Measurements from ENCODE around the gene LSM4.

The LSM4 gene

DNA sequence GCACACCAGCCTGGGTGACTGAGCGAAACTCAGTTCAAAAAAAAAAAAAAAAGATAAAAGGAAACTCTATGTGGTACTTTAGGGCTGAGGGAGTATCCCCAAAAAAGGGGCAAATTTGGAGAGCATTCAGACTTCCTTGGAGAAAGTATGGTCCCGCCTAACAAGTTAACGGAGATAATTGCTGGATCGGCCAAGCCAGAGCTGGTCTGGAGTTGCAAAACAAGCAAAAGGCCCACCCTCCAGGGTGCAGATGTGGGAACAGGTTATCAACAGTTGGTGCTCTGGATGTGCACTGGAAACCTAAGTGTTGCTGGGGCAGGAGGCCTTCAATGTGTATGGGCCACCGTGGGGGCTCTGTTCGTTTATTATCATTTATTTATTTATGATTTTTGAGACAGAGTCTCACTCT is 51.4 kb downstream of the LSM4 start:
- DNase-seq: no peak

DNA sequence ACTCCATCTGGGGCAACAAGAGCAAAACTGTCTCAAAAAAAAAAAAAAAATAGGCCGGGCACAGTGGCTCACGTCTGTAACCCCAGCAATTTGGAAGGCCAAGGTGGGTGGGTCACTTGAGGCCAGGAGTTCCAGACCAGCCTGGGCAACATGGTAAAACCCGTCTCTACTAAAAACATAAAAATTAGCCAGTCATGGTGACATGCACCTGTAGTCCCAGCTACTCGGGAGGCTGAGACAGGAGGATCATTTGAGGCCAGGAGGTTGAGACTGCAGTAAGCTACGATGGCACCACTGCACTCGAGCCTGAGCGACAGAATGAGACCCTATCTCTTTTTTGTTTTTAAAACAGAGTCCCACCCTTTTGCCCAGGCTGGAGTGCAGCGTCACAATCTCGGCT is 52.5 kb downstream of the LSM4 start:
- DNase-seq: no peak

DNA sequence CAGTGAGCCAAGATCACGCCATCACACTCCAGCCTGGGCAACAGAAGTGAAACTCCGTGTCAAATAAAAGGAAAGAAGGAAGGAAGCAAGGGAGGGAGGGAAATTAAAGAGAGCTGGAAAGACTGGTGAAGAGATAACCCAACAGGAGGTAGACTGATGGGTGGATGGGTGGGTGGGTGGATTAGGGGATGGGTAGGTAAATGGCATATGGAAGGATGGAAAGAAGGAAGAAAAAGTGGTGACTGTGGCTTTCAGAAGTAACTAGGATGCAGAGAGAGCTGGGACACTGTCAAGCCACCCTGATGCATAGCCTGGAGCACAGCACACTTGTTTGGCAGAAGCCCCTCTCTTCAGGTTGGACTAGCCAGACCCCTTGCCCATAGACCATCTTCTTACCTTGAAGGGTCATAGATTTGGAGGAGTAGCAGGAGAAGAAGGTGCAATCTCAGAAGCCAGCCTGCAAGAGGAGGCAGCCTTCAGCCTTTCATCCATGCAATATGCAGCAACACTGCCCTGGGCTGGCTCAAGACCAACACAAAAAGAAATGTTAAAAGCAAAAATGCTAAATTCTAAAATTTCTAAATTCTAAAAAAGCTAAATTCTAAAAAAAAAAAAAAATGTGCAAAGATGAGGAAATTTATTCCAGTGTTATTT is 53.7 kb downstream of the LSM4 start:
- no peak for DNase-seq

DNA sequence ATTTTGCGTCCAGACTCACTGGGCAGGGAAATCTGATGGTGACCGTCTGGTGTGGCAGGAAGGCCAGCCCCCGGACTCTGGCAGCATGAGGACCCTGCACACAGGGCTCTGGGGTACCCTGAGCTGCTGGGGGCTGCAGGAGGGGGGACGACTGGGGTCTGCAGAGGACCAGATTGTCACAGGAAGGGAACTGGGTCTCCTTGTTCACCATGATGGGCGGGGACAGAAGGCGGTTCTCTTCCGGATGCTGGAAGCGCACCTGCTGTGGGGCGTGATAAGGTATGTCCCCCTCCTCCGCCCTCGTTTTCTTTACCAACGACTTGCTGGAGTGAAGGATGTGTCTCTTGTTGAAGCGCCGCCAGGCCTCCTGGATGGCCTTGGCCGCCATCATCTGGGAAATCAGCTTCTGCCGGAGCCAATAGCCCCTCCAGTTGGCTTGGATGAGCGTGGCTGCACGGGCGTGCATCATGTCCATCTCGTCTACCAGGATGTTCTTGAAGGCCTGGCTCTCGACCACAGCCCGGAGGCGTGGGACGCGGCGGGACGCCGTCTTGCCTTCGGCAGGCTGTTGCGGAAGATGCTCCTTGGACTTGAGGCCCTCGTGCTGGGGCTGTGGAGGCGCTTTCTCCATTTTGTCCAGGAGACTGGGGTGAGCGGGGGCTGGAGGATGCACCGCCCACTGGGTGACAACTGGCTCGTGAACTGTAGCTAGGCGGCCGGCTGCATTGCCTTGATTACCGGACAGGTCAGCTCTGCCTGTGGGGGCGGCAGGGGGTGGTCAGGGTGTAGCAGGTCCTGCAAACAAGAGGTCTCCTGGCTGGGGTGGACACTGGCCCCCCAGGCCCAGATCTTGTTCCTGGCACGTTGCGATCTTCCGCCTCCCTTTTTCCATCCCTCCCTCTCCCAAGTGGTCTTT is 55.8 kb downstream of the LSM4 start:
- no peak for DNase-seq

DNA sequence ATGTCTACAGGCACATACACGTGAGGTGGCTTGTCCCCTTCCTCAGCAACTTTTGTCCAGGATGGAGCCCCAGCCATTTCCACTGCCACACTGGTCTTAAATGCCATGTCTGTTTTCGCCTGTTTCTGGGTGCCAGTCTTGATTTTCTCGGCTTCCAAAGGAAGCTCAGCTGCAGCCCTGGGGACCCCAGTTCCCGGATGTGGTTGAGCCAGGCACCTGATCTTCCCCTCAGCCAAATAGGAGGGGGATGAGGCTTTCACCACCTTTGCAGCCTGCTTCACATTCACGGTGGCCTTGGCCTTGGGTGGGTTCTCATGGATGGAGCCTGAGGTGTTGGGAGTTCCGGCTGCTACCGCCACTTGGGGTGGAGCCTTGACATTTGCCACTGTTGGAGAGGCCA is 57.3 kb downstream of the LSM4 start:
- DNase-seq: no peak

DNA sequence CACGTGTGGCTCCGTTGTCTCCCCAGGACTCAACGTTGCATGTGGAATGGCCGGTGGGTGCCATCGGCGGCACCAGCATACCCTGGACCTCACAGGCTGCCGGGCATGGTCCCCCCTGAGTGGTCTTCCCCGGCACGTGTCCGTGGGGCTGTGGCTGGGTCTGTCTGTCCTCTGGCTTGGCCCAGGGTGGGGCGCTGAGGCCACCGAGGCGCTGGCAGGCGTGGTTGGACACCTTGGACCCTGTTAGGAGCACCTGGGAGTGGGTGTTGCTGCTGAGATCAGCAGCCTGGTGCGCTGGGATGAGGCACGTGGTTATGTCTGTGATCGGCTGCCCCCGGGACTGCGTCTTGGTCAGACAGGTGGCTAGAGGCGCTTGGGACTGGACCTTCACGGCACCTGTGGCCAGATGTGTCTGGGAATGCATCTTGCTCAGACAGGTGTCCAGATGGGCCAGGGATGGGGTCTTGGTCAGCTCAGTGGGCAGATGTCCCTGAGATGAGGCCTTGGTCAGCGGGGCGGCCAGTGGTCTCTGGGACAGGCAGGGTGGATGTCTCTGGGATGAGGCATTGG is 57.8 kb downstream of the LSM4 start:
- no peak for DNase-seq

DNA sequence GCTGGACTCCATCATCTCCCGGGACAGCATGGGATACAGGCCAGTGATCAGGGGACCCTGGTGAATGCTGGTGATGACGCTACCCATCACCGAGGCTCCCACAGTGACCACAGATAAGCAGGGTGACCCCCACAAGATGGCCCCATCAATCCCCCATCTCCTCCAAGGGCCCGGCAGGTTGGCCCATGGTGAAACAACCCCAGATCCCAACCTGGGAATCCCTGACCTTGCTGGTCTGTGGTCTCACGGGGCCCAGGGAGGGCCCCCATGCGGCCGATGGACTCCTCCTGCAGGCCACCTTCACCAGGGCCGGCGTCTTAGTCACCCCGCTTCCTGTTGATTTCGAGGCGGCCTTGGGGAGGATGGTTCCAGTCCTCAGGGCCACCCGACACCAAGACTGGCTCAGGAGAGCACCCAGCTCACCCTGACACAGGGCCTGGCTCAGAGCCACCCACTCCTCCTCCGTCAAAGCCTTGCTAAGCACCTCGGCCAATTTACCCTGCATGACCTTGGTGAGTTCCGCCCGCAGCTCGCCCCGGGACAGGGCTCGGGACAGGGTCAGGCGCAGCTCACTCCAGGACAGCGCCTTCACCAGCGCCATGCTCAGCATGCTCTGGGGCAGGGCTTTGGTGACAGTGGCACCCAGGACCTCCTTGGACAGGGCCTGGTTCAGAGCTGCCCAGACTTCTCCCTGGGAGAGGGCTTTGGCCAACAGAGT is 58.6 kb downstream of the LSM4 start:
- DNase-seq: no peak

DNA sequence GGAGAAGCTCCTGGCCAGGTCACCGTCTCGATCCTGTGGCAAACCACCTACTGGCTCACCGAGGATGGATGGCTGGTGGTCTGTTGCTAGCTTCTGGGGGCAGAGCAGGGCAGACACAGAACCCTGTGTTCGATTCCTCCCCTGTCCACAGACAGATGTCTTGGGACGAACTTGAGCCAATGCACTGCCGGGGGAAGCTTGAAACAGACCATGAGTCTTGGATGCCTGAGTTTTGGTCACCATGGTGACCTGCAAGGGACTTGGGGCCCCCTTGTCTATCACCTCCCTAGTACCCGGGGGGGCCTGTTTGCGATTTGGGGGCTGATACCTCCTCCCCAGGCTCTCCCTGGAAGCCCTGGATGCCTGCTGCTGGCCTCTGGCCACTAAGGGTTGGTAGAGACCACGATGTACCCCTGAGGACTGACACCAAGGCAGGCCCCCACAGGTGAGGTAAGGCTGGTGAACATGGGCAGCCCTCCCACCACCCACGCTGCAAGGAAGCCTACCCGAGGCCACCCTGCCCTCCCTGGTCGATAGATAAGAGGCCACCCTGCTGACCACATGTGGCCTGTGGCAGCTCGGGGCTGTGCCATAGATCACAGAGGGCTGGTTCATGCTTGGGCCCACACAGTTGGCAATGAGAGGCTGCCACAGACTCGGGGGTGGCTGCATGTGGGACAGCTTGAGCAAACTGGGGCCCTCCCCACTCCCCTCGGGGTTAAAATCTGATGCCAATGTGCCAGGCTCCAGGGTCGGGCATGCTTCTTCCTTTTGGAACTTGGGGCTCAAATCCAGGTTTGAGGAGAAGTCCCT is 59.3 kb downstream of the LSM4 start:
- no peak for DNase-seq

DNA sequence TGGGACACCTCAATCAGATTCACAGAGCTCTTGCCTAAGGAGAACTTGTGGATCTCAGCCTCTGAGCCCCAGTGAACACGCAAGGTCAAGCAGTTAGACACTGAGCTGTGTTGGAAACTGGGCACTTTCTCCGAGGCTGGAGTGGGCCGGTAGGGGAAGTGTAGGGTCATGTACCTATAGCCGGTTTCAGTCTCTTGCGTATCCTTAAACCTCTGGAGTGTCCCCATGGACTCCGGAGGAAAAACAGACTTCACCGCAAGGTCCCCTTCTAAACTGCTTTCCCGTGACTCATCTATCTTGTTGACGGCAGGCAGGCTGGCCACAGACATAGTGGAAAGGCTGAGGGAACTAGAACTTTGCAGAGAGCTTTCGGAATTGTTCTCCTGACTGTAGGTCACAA is 60.0 kb downstream of the LSM4 start:
- DNase-seq: no peak

DNA sequence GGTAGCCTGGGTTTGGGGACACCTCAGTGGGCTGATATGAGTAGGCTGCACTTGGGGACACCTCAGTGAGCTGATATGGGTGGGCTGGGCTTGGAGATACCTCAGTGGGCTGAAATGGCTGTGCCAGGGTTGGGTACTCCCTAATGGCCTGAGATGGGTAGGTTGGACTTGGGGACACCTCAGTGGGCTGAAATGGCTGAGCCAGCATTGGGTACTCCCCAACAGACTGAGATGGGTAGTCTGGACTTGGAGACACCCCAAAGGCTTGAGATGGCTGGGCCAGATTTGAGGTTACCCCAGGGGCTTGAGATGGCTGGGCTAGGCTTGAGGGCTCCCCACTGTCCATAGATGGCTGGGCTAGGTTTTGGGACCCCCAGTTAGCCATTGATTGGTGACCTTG is 60.7 kb downstream of the LSM4 start:
- no peak for DNase-seq

DNA sequence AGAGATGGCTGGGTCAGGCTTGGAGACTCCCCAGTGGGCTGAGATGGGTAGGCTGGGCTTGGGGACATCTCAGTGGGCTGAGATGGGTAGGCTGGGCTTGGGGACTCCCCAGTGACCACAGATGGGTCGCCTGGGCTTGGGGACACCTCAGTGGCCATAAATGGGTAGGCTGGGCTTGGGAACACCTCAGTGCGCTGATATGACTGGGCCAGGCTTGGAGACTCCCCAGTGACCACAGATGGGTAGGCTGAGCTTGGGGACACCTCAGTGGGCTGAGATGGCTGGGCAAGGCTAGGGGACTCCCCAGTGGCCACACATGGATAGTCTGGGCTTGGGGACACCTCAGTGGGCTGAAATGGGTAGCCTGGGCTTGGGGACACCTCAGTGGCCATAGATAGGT is 61.4 kb downstream of the LSM4 start:
- no peak for DNase-seq

DNA sequence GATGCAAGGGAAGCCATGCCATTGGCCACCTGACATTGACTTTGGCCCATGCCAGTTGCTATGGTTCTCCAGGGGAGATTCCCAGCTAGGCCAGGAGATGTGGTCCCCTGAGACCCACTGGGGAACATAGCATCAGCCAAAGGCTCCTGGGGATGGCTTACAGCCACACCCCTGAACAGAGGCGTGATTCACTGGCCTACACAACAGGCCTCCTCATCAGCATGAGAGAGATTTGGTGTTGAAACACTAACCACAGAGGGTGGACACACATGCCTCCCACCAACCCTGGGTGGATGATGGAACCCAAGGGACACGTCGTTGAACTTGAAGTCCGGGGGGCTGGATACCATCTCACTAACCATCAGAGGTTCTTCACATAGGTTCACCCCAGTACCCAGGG is 63.0 kb downstream of the LSM4 start:
- DNase-seq: no peak

DNA sequence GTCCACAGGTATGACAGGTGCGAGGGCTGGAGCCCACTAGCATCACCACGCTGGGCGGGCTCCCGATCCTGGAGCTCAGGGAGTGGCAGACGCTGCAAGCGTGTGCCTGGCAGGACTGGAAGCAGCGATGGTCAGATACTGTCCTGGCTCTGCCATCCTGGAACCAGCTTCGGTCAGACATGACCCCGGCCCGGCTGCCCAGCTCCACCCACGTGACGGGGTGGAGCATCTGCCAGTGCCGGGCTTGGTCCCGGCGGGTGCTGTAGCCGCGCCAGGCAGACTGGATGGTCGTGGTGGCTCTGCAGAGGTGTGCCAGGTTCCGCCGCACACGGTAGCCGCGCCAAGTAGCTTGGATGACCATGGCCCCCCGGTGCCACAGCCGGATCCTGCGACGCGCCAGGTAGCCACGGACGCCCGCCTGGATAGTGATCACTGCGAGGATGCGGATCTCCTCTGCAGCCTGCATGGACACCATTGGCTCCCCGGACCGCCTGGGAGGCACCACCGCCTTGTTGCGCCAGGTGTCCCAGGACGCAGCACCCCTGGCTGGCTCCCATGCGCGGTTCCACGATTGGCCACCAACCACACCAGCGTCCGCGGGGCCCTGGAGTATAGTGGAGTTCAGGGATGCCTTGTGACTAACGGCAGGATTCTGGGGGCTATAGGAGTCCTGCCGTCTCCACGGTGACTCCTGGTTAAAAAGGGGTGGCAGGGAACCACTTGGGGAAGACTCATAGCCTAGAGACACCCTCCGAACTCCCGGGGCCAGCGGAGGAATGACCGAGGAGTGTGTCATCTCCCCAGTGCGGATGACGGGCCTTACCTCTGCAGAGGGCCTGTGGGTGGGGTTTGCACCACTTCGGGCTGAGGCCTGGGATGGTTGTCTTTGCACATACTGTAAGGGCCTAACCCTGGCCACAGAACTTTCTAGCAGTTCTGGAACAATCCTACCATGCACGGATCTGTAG is 65.1 kb downstream of the LSM4 start:
- no peak for DNase-seq
